HG03432 (cell line): Measurements from ENCODE around the gene SGO2.
"Not testable (repeated sequence)": the region's sequence is repeated elsewhere in the genome, so short reads cannot be mapped to it uniquely, and the experiment has no call there.

Experiments used
- ATAC-seq: cut with Tn5 transposase; IDR thresholded peaks from one replicate; pipeline ENCODE4 v1.9.1; 2021; ENCODE audit warnings: mild to moderate bottlenecking, moderate library complexity; ENCODE audit not compliant: unreplicated experiment

The SGO2 gene

DNA sequence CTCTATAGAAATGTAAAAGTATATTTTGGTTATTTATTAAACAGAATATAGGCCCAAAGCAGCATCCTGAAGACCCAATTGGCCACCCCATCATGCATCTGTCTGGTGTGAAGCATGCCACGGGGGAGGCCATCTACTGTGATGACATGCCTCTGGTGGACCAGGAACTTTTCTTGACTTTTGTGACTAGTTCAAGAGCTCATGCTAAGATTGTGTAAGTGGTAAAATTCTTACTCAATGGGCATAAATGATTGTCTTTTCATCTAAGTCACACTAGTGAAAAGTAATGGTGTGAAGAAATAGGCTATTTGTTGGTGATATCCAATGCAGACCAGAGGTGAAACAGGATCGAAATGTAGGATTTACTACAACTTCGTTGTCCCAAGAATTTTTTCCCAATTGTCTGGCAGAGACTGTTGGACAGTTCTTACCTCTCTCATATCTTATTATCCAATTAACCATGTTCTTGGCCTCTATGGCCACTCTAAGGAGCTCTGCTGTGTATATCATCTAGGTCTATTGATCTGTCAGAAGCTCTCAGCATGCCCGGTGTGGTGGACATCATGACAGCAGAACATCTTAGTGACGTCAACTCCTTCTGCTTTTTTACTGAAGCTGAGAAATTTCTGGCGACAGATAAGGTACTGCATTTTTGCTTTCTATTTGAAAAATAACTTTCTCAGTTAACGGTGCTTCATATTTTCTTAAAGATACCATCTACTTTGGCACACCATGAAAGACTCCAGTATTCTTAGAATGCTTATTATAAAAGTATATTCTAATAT is 94.8 kb downstream of the SGO2 start:
- no peak for ATAC-seq

GRCh38 chr2:200622106-200622505 is 96.1 kb downstream of the SGO2 start:
- ATAC-seq, result no peak

DNA sequence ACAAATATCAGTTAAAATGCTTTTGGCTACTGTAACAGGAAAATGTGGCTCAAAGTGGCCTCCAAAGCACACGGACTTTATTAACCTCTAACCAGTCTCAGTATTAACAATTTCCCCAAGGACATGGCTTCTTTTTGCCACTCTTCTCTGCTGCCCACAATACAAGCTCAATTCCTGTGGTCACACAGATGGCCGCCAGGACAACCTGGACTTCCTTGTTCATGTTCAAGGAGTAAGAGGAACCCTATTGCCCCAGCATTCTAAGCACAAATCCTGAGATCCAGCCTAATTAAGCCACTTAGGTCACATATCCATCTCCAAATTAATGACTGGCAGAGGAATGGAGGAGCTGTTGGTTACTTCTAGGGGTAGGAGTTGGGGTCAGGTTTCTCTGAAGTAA is 98.0 kb downstream of the SGO2 start:
- ATAC-seq, result no peak

DNA sequence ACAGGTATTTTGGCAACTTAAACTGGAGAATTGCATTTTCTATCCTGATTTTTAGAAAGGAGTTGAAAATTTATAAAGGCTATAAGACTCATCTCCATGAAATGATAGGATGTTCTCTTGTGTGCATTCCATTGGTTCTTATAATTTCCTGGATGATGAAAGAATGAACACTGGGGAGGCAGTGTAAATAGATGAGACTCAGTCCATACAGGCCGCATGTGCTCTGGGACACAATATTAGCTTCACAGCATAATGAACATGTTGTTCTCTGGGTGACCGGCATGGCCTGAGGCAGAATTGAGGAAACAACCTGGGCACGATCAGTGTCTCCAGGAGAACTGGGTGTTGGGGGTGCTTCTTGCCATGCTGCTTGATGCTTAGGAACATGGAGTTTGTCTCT is 98.7 kb downstream of the SGO2 start:
- no peak for ATAC-seq

- no peak for ATAC-seq
Observed at GRCh38 chr2:200625282-200625681, 99.3 kb downstream of the SGO2 start.

GRCh38 chr2:200625958-200626363 is 100.0 kb downstream of the SGO2 start:
- ATAC-seq, result no peak

GRCh38 chr2:200627110-200627770 is 101.2 kb downstream of the SGO2 start:
- no peak for ATAC-seq

DNA sequence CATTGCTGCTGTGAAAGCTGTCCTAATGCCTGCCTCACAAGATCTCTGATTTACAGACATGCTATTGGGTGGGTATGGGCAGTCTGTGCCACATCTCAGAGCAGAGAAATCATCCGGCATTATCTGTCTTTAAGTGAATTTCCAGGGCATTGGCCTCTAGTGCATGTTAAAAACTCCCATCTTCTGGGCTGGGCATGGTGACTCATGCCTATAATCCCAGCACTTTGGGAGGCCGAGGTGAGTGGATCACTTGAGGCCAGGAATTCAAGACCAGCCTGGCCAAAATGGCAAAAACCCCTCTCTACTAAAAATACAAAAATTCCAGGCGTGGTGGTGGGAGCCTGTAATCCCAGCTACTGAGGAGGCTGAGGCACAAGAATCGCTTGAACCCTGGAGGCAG is 102.5 kb downstream of the SGO2 start:
- not testable (repeated sequence) for ATAC-seq

GRCh38 chr2:200631287-200631686 is 105.3 kb downstream of the SGO2 start:
- ATAC-seq, result no peak
